Astrocyte (in vitro differentiated cells and primary cell): ENCODE data around the gene TMEM108. TPM values are rescaled to one million over a fixed set of nuclear protein-coding genes. Genes with fewer than 3 reads are reported as not detected.

Source experiments
- DNase-seq: peaks from one replicate; pipeline ENCODE4 v3.0.0-alpha.2; 2010; ENCODE audit warnings: low read depth
- FAIRE-seq: peaks from 2 replicates; lab custom pipeline; 2011; peaks lifted over from hg19 to GRCh38; lab: Jason Lieb, UNC
- H2AFZ ChIP-seq: 2 replicates; pipeline ENCODE4 v1.6.0; 2012; ENCODE audit warnings: low read depth, low read length, inconsistent platforms
- H3K27ac ChIP-seq: 2 replicates; pipeline ENCODE4 v1.5.1; 2011; ENCODE audit warnings: low read depth, low read length, inconsistent platforms
- H3K27me3 ChIP-seq: 2 replicates; pipeline ENCODE4 v1.6.0; 2011; ENCODE audit warnings: low read length, inconsistent platforms; ENCODE audit not compliant: insufficient read depth
- H3K36me3 ChIP-seq: 2 replicates; pipeline ENCODE4 v1.5.1; 2011; ENCODE audit warnings: low read length, inconsistent platforms; ENCODE audit not compliant: insufficient read depth
- H3K4me1 ChIP-seq: 2 replicates; pipeline ENCODE4 v1.5.1; 2011; ENCODE audit warnings: low read length, inconsistent platforms; ENCODE audit not compliant: insufficient read depth
- H3K4me2 ChIP-seq: 2 replicates; pipeline ENCODE4 v1.6.0; 2012; ENCODE audit warnings: low read length, inconsistent platforms
- H3K4me3 ChIP-seq: 2 replicates; pipeline ENCODE4 v1.5.1; 2011; ENCODE audit warnings: low read depth, mild to moderate bottlenecking, low read length, inconsistent platforms; ENCODE audit not compliant: insufficient read depth
- H3K79me2 ChIP-seq: 2 replicates; pipeline ENCODE4 v1.6.0; 2012; ENCODE audit warnings: mild to moderate bottlenecking, low read length, inconsistent platforms; ENCODE audit not compliant: insufficient read depth
- H3K9ac ChIP-seq: 2 replicates; pipeline ENCODE4 v1.6.0; 2012; ENCODE audit warnings: mild to moderate bottlenecking, low read length, inconsistent platforms
- H3K9me3 ChIP-seq: 2 replicates; pipeline ENCODE4 v1.5.1; 2012; ENCODE audit warnings: low read depth, mild to moderate bottlenecking, low read length, inconsistent platforms; ENCODE audit not compliant: insufficient read depth
- H4K20me1 ChIP-seq: 2 replicates; pipeline ENCODE4 v1.6.0; 2012; ENCODE audit warnings: low read length, inconsistent platforms; ENCODE audit not compliant: insufficient read depth
- H3K27ac Mint-ChIP-seq: one replicate; pipeline ENCODE4 v1.8.0; 2021; ENCODE audit warnings: mild to moderate bottlenecking, mixed read lengths; ENCODE audit not compliant: unreplicated experiment
- H3K27me3 Mint-ChIP-seq: one replicate; pipeline ENCODE4 v1.8.0; 2021; ENCODE audit warnings: low read depth, mixed read lengths; ENCODE audit not compliant: unreplicated experiment
- H3K36me3 Mint-ChIP-seq: one replicate; pipeline ENCODE4 v1.8.0; 2021; ENCODE audit warnings: low read depth, mixed read lengths; ENCODE audit not compliant: unreplicated experiment
- H3K4me1 Mint-ChIP-seq: one replicate; pipeline ENCODE4 v1.8.0; 2021; ENCODE audit warnings: low read depth, mixed read lengths; ENCODE audit not compliant: unreplicated experiment
- H3K4me3 Mint-ChIP-seq: one replicate; pipeline ENCODE4 v1.8.0; 2021; ENCODE audit warnings: mild to moderate bottlenecking, moderate library complexity, mixed read lengths; ENCODE audit not compliant: unreplicated experiment
- H3K9me3 Mint-ChIP-seq: one replicate; pipeline ENCODE4 v1.8.0; 2021; ENCODE audit warnings: mild to moderate bottlenecking, mixed read lengths; ENCODE audit not compliant: unreplicated experiment
- CTCF ChIP-seq: IDR thresholded peaks from 2 replicates; pipeline ENCODE4 v1.5.1; 2011; ENCODE audit warnings: low read depth, mild to moderate bottlenecking, inconsistent platforms, low read length, moderate library complexity; ENCODE audit not compliant: insufficient read depth
- EZH2 ChIP-seq: IDR thresholded peaks from 2 replicates; pipeline ENCODE4 v1.6.1; 2012; ENCODE audit warnings: mild to moderate bottlenecking, low read length, inconsistent platforms; ENCODE audit not compliant: insufficient read depth
- total RNA-seq: library from RNA; stranded (reverse); gene quantifications from 2 replicates; pipeline ENCODE4 v1.2.1, GENCODE V29; 2021

The TMEM108 gene
- total RNA-seq, 1 donor from 2014 or later: 5.6 TPM

- no peak overlapping the region for H3K9ac ChIP-seq
- FAIRE-seq (no peak), DNase-seq (no peak)
- H3K4me2 ChIP-seq: no peak overlapping the region
- no peaks in the 10 kb centered on the region for H3K36me3 ChIP-seq
- H3K27me3 ChIP-seq: no peaks in the 10 kb centered on the region
- Mint-ChIP-seq H3K36me3 (no peaks in the 10 kb centered on the region), H3K27me3 (no peaks in the 10 kb centered on the region), H3K9me3 (no peaks in the 10 kb centered on the region), H3K4me1 (peaks cover 1% of the 10 kb centered on the region), H3K27ac (no peak overlapping the region), H3K4me3 (no peak overlapping the region)
- no peaks in the 10 kb centered on the region for H3K4me1 ChIP-seq
- no peak for TF ChIP-seq CTCF
- TF ChIP-seq EZH2: no peak
- H3K27ac ChIP-seq: no peak overlapping the region
- no peaks in the 10 kb centered on the region for H4K20me1 ChIP-seq
- H3K4me3 ChIP-seq: no peak overlapping the region
- no peaks in the 10 kb centered on the region for H3K79me2 ChIP-seq
- H2AFZ ChIP-seq: no peak overlapping the region
- no peaks in the 10 kb centered on the region for H3K9me3 ChIP-seq
Measured at GRCh38 chr3:133271539-133271938, 233.3 kb downstream of the TMEM108 start.

GRCh38 chr3:133273346-133273745 is 235.2 kb downstream of the TMEM108 start:
- Histone ChIP-seq H3K79me2 (no peaks in the 10 kb centered on the region), H3K4me1 (peaks cover 9% of the 10 kb centered on the region), H3K4me2 (no peak overlapping the region), H3K36me3 (no peaks in the 10 kb centered on the region), H3K4me3 (no peak overlapping the region), H3K9me3 (no peaks in the 10 kb centered on the region), H3K27me3 (no peaks in the 10 kb centered on the region), H3K27ac (no peak overlapping the region), H4K20me1 (no peaks in the 10 kb centered on the region), H3K9ac (no peak overlapping the region), H2AFZ (no peak overlapping the region)
- H3K4me1 Mint-ChIP-seq: peaks cover 8% of the 10 kb centered on the region
- no peaks in the 10 kb centered on the region for H3K9me3 Mint-ChIP-seq
- no peak overlapping the region for H3K4me3 Mint-ChIP-seq
- H3K27me3 Mint-ChIP-seq: no peaks in the 10 kb centered on the region
- FAIRE-seq: no peak
- no peak overlapping the region for H3K27ac Mint-ChIP-seq
- TF ChIP-seq EZH2 (no peak), CTCF (no peak)
- DNase-seq: no peak
- no peaks in the 10 kb centered on the region for H3K36me3 Mint-ChIP-seq

GRCh38 chr3:133274477-133274876 is 236.3 kb downstream of the TMEM108 start:
- H3K4me2 ChIP-seq: no peak overlapping the region
- no peaks in the 10 kb centered on the region for H3K27me3 ChIP-seq
- H3K27ac ChIP-seq: no peak overlapping the region
- peaks cover 8% of the 10 kb centered on the region for H3K4me1 Mint-ChIP-seq
- no peaks in the 10 kb centered on the region for H3K79me2 ChIP-seq
- H3K4me1 ChIP-seq: peaks cover 9% of the 10 kb centered on the region
- TF ChIP-seq EZH2 (no peak), CTCF (no peak)
- no peaks in the 10 kb centered on the region for H3K9me3 ChIP-seq
- no peaks in the 10 kb centered on the region for H3K36me3 Mint-ChIP-seq
- no peaks in the 10 kb centered on the region for H4K20me1 ChIP-seq
- H3K4me3 Mint-ChIP-seq: no peak overlapping the region
- no peak overlapping the region for H3K4me3 ChIP-seq
- H3K9ac ChIP-seq: no peak overlapping the region
- no peaks in the 10 kb centered on the region for H3K36me3 ChIP-seq
- FAIRE-seq (no peak), DNase-seq (no peak)
- H2AFZ ChIP-seq: no peak overlapping the region
- H3K27ac Mint-ChIP-seq: no peak overlapping the region
- no peaks in the 10 kb centered on the region for H3K27me3 Mint-ChIP-seq
- no peaks in the 10 kb centered on the region for H3K9me3 Mint-ChIP-seq
